Measurements from ENCODE around the gene LIG3.
"Not testable (repeated sequence)": the region's sequence is repeated elsewhere in the genome, so short reads cannot be mapped to it uniquely, and the experiment has no call there.

LIG3 gene

DNA sequence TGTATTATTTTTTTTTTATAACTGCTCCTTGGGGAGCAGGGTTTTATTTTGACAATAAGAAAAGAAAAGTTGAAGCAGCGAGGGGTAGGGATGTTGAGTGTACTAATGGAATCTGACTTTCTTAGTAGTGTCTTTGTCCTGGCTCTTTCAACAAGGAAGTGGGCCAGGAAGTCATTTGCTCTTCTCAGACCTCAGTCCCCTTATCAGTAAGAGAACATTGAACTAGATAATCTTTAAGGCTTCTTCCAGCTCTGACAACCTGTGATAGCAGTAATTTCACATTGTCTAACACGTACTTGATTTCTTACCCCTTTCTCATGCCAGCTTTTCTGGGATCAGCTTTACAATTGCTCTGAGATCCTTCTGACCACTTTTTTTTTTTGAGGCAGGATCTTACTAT lies 8.3 kb downstream of the LIG3 start:
- no peak overlapping the region for H3K9ac ChIP-seq (ENCODE audit: low read length)
- no peaks in the 10 kb centered on the region for H3K27me3 ChIP-seq (ENCODE audit: control insufficient read depth, insufficient read depth, low read length)

DNA sequence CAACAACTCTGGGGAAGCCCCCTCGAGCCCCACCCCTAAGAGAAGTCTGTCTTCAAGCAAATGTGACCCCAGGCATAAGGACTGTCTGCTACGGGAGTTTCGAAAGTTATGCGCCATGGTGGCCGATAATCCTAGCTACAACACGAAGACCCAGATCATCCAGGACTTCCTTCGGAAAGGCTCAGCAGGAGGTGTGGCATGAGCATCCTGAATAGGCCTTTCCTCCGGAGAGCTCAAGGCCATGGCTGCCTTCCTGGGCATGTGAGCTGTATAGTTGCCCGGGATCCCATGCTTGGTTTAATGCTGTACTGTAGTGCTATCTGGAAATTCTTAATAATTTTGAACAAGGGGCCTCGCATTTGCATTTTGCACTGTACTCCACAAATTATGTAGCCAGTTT lies 9.2 kb downstream of the LIG3 start:
- Histone ChIP-seq H3K4me1 (ENCODE audit: control insufficient read depth, insufficient read depth, low read length) (peaks cover 3% of the 10 kb centered on the region), H3K36me3 (ENCODE audit: control insufficient read depth, insufficient read depth, low read length) (peaks cover 24% of the 10 kb centered on the region), H3K27me3 (ENCODE audit: control insufficient read depth, insufficient read depth, low read length) (no peaks in the 10 kb centered on the region)

More for the DNA sequence above, 8.3 kb downstream of the LIG3 start:
- peaks cover 21% of the 10 kb centered on the region for H3K36me3 ChIP-seq (ENCODE audit: control insufficient read depth, insufficient read depth, low read length)
- no peak overlapping the region for H3K27ac ChIP-seq (ENCODE audit: low read depth, low read length)
- H3K4me3 ChIP-seq (ENCODE audit: low read length), result no peak overlapping the region
- H3K4me1 ChIP-seq (ENCODE audit: control insufficient read depth, insufficient read depth, low read length), result peaks cover 3% of the 10 kb centered on the region

DNA sequence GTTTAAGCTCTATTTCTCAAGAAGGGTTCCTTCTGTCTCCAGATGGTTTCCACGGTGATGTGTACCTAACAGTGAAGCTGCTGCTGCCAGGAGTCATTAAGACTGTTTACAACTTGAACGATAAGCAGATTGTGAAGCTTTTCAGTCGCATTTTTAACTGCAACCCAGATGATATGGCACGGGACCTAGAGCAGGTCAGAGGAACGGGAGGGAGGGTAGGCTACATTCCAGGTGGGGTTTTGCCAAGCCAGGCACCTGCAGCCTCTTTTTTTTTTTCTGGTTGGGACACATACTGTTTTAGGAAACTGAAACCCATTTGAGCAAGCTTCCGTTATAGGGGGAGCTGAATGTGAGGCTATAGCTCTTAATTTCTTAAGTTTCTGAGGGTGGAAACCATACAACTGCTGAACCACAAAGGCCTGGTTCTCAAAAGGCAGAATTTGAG lies 10.6 kb downstream of the LIG3 start:
- H3K4me1 ChIP-seq (ENCODE audit: control insufficient read depth, insufficient read depth, low read length), result peaks cover 3% of the 10 kb centered on the region
- H3K27me3 ChIP-seq (ENCODE audit: control insufficient read depth, insufficient read depth, low read length), result no peaks in the 10 kb centered on the region
- no peak overlapping the region for H3K9ac ChIP-seq (ENCODE audit: low read length)
- peaks cover 24% of the 10 kb centered on the region for H3K36me3 ChIP-seq (ENCODE audit: control insufficient read depth, insufficient read depth, low read length)
- H3K4me3 ChIP-seq (ENCODE audit: low read length), result no peak overlapping the region
- peak overlapping the region; percentile 18 for H3K27ac ChIP-seq (ENCODE audit: low read depth, low read length)

More for the DNA sequence above, 9.2 kb downstream of the LIG3 start:
- H3K9ac ChIP-seq (ENCODE audit: low read length), result no peak overlapping the region
- no peak overlapping the region for H3K4me3 ChIP-seq (ENCODE audit: low read length)
- no peak overlapping the region for H3K27ac ChIP-seq (ENCODE audit: low read depth, low read length)

DNA sequence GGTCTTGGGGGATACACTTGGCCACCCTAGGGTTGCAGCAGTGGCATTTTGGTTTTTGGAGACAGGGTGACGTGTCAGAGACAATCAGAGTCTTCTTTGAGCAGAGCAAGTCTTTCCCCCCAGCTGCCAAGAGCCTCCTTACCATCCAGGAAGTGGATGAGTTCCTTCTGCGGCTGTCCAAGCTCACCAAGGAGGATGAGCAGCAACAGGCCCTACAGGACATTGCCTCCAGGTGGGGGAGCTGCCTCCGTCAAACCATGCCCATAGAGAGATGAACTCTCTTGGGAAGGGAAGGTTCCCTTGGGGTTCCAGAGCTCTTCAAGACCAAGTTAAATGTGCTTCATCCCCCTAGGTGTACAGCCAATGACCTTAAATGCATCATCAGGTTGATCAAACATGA lies 11.3 kb downstream of the LIG3 start:
- Histone ChIP-seq H3K27me3 (ENCODE audit: control insufficient read depth, insufficient read depth, low read length) (no peaks in the 10 kb centered on the region), H3K36me3 (ENCODE audit: control insufficient read depth, insufficient read depth, low read length) (peaks cover 24% of the 10 kb centered on the region), H3K4me1 (ENCODE audit: control insufficient read depth, insufficient read depth, low read length) (peaks cover 3% of the 10 kb centered on the region), H3K9ac (ENCODE audit: low read length) (no peak overlapping the region), H3K27ac (ENCODE audit: low read depth, low read length) (peak overlapping the region; percentile 18), H3K4me3 (ENCODE audit: low read length) (no peak overlapping the region)

DNA sequence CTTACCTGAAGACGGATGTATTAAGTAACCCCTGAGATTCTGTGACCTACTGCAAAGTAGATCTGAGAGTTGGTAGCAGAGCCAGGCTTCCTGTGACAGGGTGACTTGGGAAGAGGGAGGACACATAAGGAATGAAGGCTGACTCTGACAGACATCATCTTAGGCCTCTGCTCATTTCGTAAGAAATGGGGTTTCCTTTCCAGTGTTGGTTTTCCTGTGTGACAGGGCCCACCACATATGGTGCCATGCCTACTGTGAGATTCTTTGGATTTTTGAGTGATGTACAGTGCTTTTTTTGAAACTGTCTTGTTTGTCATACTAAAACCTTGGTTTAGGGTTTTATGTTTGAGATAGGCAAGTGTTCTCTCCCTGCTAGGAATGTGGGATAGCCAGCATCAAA lies 12.7 kb downstream of the LIG3 start:
- H3K27ac ChIP-seq (ENCODE audit: low read depth, low read length), result no peak overlapping the region
- peaks cover 24% of the 10 kb centered on the region for H3K36me3 ChIP-seq (ENCODE audit: control insufficient read depth, insufficient read depth, low read length)
- no peak overlapping the region for H3K9ac ChIP-seq (ENCODE audit: low read length)
- H3K4me3 ChIP-seq (ENCODE audit: low read length), result no peak overlapping the region
- peaks cover 7% of the 10 kb centered on the region for H3K4me1 ChIP-seq (ENCODE audit: control insufficient read depth, insufficient read depth, low read length)
- no peaks in the 10 kb centered on the region for H3K27me3 ChIP-seq (ENCODE audit: control insufficient read depth, insufficient read depth, low read length)

DNA sequence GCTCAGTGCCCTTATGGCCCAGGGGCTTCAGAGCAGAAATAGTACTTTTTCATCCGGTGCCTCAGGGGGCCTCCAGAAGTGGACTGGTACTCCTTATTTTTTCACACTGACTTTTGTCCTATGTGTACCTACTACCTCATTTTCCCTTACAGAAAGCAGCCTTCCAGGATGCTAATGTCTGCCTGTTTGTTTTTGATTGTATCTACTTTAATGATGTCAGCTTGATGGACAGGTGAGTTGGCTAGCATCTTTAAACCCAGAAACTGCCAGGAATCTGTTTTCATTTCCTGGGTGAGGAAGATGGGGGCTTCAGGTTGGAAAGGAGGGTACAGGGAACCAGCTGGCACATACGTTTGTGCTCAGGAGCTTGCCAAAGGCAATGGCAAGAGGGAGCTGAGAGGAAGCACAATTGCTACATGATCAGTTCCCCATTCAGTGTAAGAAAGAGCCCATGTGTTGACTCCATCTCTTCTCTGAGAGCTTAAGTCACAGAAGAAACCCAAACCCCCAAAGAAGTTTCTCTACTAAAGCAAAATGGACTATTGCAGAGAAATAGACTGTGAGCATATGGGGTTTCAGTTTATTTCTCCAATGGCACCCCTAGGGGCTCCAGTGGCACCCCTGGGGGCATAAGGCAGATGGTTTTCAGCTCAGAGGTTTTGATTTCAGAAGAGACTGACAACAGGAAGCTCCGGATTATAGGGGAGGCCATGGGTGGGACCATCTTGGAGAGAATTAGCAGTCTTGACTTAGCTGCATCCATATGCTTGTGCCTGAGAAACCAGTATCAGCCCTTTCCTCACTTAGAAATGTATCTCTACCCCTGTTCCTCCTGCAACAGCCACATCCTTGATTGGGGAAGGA lies 16.3 kb downstream of the LIG3 start:
- Histone ChIP-seq H3K4me3 (ENCODE audit: low read length) (no peak overlapping the region), H3K27ac (ENCODE audit: low read depth, low read length) (peak overlapping the region; percentile 92), H3K9ac (ENCODE audit: low read length) (no peak overlapping the region), H3K4me1 (ENCODE audit: control insufficient read depth, insufficient read depth, low read length) (peaks cover 25% of the 10 kb centered on the region), H3K27me3 (ENCODE audit: control insufficient read depth, insufficient read depth, low read length) (no peaks in the 10 kb centered on the region), H3K36me3 (ENCODE audit: control insufficient read depth, insufficient read depth, low read length) (peaks cover 12% of the 10 kb centered on the region)

DNA sequence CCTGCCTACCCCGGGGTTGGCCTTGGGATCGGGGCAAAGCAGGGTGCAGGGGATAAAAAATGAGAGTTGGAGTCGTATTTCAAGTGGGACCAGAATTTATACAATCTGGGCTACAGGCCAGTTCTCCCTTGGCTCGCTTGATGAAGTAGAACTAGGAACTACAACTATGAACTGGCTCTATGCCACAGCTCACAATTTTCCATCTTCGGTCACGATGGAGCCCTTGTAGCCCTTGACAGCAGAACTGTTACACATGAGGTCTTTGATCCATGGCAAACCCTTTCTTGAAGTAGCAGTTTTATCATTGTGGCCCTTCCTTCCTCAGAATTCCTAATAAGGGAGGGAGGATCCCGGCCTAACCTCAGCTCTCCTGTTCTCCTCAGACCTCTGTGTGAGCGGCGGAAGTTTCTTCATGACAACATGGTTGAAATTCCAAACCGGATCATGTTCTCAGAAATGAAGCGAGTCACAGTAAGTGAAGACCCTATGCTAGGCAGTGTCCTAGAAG lies 17.1 kb downstream of the LIG3 start:
- Histone ChIP-seq H3K36me3 (ENCODE audit: control insufficient read depth, insufficient read depth, low read length) (peaks cover 8% of the 10 kb centered on the region), H3K4me1 (ENCODE audit: control insufficient read depth, insufficient read depth, low read length) (peaks cover 30% of the 10 kb centered on the region), H3K27ac (ENCODE audit: low read depth, low read length) (peak overlapping the region; percentile 92), H3K27me3 (ENCODE audit: control insufficient read depth, insufficient read depth, low read length) (no peaks in the 10 kb centered on the region), H3K4me3 (ENCODE audit: low read length) (no peak overlapping the region), H3K9ac (ENCODE audit: low read length) (no peak overlapping the region)

DNA sequence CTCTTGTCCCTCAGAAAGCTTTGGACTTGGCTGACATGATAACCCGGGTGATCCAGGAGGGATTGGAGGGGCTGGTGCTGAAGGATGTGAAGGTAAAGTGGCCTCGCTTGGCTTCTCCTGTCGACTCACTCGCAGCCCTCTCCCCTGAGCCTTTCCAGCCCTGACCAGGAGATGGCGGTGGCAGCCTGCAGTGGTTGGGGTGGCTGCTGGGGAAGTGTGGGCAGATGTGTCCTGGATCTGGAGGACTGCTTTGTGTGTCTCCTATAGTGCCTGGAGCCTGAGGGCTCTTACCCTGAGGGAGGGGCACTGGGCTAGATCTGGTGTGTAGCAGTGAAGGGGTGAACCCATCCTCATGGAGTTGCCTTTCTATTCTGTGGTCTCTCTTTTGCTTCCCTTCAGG lies 17.9 kb downstream of the LIG3 start:
- peaks cover 36% of the 10 kb centered on the region for H3K4me1 ChIP-seq (ENCODE audit: control insufficient read depth, insufficient read depth, low read length)
- no peak overlapping the region for H3K9ac ChIP-seq (ENCODE audit: low read length)
- H3K36me3 ChIP-seq (ENCODE audit: control insufficient read depth, insufficient read depth, low read length), result peaks cover 9% of the 10 kb centered on the region
- peak overlapping the region; percentile 11 for H3K4me3 ChIP-seq (ENCODE audit: low read length)
- H3K27ac ChIP-seq (ENCODE audit: low read depth, low read length), result peak overlapping the region; percentile 92
- no peaks in the 10 kb centered on the region for H3K27me3 ChIP-seq (ENCODE audit: control insufficient read depth, insufficient read depth, low read length)

DNA sequence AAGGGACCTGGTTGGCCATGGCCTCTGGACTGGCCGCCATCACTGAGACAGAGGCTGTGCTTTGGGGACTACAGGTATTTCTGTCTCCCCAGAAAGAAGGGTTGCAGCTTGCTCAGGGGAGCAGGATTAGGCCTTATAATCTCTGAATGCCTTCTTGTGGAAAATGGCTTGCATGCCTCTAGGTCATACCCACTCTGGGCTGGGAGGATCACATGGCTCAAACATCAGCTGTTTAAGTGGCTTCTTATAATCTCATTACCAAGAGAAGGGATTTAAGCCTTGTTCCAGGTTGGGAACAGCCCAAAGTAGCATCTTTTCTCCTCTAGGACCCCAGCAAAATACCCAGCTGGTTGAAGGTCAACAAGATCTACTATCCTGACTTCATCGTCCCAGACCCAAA lies 19.1 kb downstream of the LIG3 start:
- Histone ChIP-seq H3K36me3 (ENCODE audit: control insufficient read depth, insufficient read depth, low read length) (peaks cover 6% of the 10 kb centered on the region), H3K9ac (ENCODE audit: low read length) (no peak overlapping the region), H3K4me1 (ENCODE audit: control insufficient read depth, insufficient read depth, low read length) (peaks cover 36% of the 10 kb centered on the region), H3K27ac (ENCODE audit: low read depth, low read length) (peak overlapping the region; percentile 92), H3K27me3 (ENCODE audit: control insufficient read depth, insufficient read depth, low read length) (no peaks in the 10 kb centered on the region), H3K4me3 (ENCODE audit: low read length) (no peak overlapping the region)

DNA sequence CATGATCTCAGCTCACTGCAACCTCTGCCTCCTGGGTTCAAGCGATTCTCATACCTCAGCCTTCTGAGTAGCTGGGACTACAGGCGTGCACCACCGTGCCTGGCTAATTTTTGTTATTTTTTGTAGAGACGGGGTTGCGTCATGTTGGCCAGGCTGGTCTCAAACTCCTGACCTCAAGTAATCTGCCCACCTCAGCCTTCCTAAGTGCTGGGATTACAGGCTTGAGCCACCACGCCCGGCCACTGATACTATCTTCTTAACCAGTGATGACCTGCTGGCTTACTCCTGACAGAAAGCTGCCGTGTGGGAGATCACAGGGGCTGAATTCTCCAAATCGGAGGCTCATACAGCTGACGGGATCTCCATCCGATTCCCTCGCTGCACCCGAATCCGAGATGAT lies 20.7 kb downstream of the LIG3 start:
- H3K4me3 ChIP-seq (ENCODE audit: low read length); H3K27me3 ChIP-seq (ENCODE audit: control insufficient read depth, insufficient read depth, low read length); H3K9ac ChIP-seq (ENCODE audit: low read length); H3K36me3 ChIP-seq (ENCODE audit: control insufficient read depth, insufficient read depth, low read length); H3K27ac ChIP-seq (ENCODE audit: low read depth, low read length): not testable (repeated sequence)
- H3K4me1 ChIP-seq (ENCODE audit: control insufficient read depth, insufficient read depth, low read length), result peaks cover 36% of the 10 kb centered on the region

DNA sequence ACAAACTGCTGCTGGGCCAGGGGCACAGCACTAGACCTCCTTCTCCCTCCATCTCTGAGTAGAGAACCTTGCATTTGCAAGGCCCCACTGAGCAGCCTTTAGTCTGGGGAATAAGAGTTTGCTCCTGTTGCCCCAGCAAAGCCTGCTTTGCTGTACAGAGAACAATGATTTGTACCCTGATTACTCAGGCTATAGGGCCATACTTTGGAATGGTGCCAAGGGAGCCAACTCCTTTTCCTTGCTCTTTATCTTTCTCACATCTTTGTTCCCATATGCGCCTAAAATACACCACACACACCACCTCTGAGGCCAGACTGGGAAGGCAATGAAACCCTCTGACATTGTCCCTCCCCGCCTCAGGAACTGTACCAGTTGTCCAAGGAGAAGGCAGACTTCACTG lies 21.2 kb downstream of the LIG3 start:
- no peak overlapping the region for H3K4me3 ChIP-seq (ENCODE audit: low read length)
- H3K27ac ChIP-seq (ENCODE audit: low read depth, low read length), result peak overlapping the region; percentile 87
- no peak overlapping the region for H3K9ac ChIP-seq (ENCODE audit: low read length)
- peaks cover 10% of the 10 kb centered on the region for H3K36me3 ChIP-seq (ENCODE audit: control insufficient read depth, insufficient read depth, low read length)
- H3K4me1 ChIP-seq (ENCODE audit: control insufficient read depth, insufficient read depth, low read length), result peaks cover 36% of the 10 kb centered on the region
- no peaks in the 10 kb centered on the region for H3K27me3 ChIP-seq (ENCODE audit: control insufficient read depth, insufficient read depth, low read length)

DNA sequence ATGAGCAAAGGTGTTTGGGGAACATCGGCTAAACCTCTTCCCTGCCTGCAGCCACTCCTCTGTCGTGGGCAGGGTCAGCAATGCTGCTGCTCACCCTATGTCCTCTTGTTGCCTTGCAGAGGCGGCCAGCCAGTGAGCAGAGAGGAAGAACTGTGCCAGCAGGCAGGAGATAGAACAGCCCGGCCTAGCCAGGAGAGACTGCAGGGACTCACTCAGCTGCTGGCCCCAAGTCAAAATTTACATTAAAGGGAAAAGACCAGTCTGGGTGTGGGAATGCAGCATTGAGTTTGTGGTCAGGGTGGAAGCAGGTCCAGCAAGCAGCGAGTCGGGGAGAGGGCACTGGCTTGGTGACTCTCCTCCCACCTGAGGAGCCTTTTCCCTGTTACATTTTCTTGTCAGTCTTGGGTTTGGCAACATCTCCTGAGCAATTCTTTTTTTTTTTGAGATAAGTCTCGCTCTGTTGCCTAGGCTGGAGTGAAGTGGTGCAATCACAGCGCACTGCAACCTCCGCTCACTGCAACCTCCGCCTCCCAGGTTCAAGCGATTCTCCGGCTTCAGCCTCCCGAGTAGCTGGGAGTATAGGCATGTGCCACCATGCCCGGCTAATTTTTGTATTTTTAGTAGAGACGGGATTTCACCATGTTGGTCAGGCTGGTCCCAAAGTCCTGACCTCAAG lies 22.7 kb downstream of the LIG3 start:
- peaks cover 10% of the 10 kb centered on the region for H3K36me3 ChIP-seq (ENCODE audit: control insufficient read depth, insufficient read depth, low read length)
- H3K27ac ChIP-seq (ENCODE audit: low read depth, low read length), result peak overlapping the region; percentile 87
- no peaks in the 10 kb centered on the region for H3K27me3 ChIP-seq (ENCODE audit: control insufficient read depth, insufficient read depth, low read length)
- peaks cover 32% of the 10 kb centered on the region for H3K4me1 ChIP-seq (ENCODE audit: control insufficient read depth, insufficient read depth, low read length)
- H3K4me3 ChIP-seq (ENCODE audit: low read length), result no peak overlapping the region
- H3K9ac ChIP-seq (ENCODE audit: low read length), result no peak overlapping the region

Measured in rectal smooth muscle tissue (tissue), 1 donor.